HCT116 (cell line): ENCODE measurements around the gene IFNGR2. TPM values are rescaled to one million over a fixed set of nuclear protein-coding genes. Genes with fewer than 3 reads are reported as not detected.

ENCODE experiments used
- ATAC-seq: fragments of 200-7000 bp; cut with Tn5 transposase; 2 replicates; pipeline ENCODE4 v1.9.1; 2020; ENCODE audit warnings: mild to moderate bottlenecking, moderate library complexity
- BruUV-seq: library from RNA; stranded (reverse); fragments of 400-500 nt; replicated peaks from 2 replicates; lab custom pipeline; 2021; lab: Mats Ljungman, UMichigan
- CTCF ChIA-PET: fragments of 300-600 bp; sonication (Branson Sonifier 250); formaldehyde crosslinking; loops from one replicate; lab custom pipeline; 2021; ENCODE audit warnings: antibody characterized with exemption; lab: Charles Lee
- POLR2A ChIA-PET: fragments of 300-600, 350-600 bp; sonication (Branson Sonifier 250); formaldehyde crosslinking; loops from one replicate; lab custom pipeline; 2021; ENCODE audit warnings: antibody characterized with exemption; lab: Charles Lee
- RAD21 ChIA-PET, 2 experiments: fragments of 300-600 bp; sonication (Branson Sonifier 250); formaldehyde crosslinking; loops; one replicate each; lab custom pipeline; 2023; ENCODE audit warnings: low total read pairs in 2 of 2; ENCODE audit not compliant: uncharacterized antibody in 2 of 2, unreplicated experiment in 2 of 2, low non-redundant PET in 1 of 2; lab: Charles Lee
- DNase-seq: peaks from one replicate; pipeline ENCODE4 v3.0.0-alpha.2; 2010; ENCODE audit warnings: low read depth, low spot score
- H2AFZ ChIP-seq: fragments of 200-600 bp; shearing (Covaris generic), sonication (generic); 2 replicates; pipeline ENCODE4 v1.6.1; 2017; ENCODE audit warnings: low read depth, mixed run types, mixed read lengths, antibody characterized with exemption, low read length; ENCODE audit not compliant: poor library complexity, severe bottlenecking
- H3K27ac ChIP-seq: 2 replicates; pipeline ENCODE4 v1.5.1; 2012; ENCODE audit warnings: low read depth, low read length
- H3K27me3 ChIP-seq: fragments of 200-600 bp; sonication (generic); 2 replicates; pipeline ENCODE4 v1.6.1; 2016; ENCODE audit warnings: mixed run types, low read length, mixed read lengths; ENCODE audit not compliant: insufficient read depth
- H3K36me3 ChIP-seq, 2 experiments: fragments of 200-500 bp in 1 of 2; fragments of 200-600 bp in 1 of 2; sonication (Bioruptor generic) in 1 of 2; sonication (generic) in 1 of 2; 2 replicates each; pipeline versions ENCODE4 v1.5.1 to v1.6.1; 2014 to 2016; ENCODE audit warnings: low read length in 2 of 2, inconsistent platforms in 1 of 2, mixed read lengths in 1 of 2, mixed run types in 1 of 2; ENCODE audit not compliant: insufficient read depth in 2 of 2, control insufficient read depth in 1 of 2
- H3K4me1 ChIP-seq, 2 experiments: fragments of 200-600 bp in 1 of 2; sonication (generic) in 1 of 2; 2 replicates each; pipeline versions ENCODE4 v1.5.1 to v1.6.1; 2012 to 2017; ENCODE audit warnings: low read length in 2 of 2, inconsistent platforms in 1 of 2, mild to moderate bottlenecking in 1 of 2, mixed read lengths in 1 of 2, mixed run types in 1 of 2, moderate library complexity in 1 of 2; ENCODE audit not compliant: insufficient read depth in 2 of 2, control insufficient read depth in 1 of 2
- H3K4me2 ChIP-seq: fragments of 200-600 bp; sonication (generic); 2 replicates; pipeline ENCODE4 v1.6.1; 2017; ENCODE audit warnings: mixed run types, low read length, mixed read lengths
- H3K4me3 ChIP-seq, 2 experiments: fragments of 200-600 bp in 1 of 2; sonication (generic) in 1 of 2; replicated peaks in 1 of 2; 2 replicates each; pipeline ENCODE4 v1.5.1; 2011 to 2016; ENCODE audit warnings: low read length in 2 of 2, control low read depth in 1 of 2, low read depth in 1 of 2, mild to moderate bottlenecking in 1 of 2, mixed read lengths in 1 of 2, mixed run types in 1 of 2
- H3K79me2 ChIP-seq: fragments of 200-600 bp; sonication (generic); 2 replicates; pipeline ENCODE4 v1.6.1; 2017; ENCODE audit warnings: mild to moderate bottlenecking, mixed run types, low read length, moderate library complexity, mixed read lengths; ENCODE audit not compliant: insufficient read depth
- H3K9ac ChIP-seq: fragments of 200-600 bp; sonication (generic); 2 replicates; pipeline ENCODE4 v1.6.1; 2016; ENCODE audit warnings: low read length, mixed read lengths
- H3K9me2 ChIP-seq: fragments of 200-600 bp; sonication (generic), shearing (Covaris generic); 2 replicates; pipeline ENCODE4 v1.6.1; 2017; ENCODE audit warnings: mixed run types, mild to moderate bottlenecking, moderate library complexity; ENCODE audit not compliant: insufficient read depth
- H3K9me3 ChIP-seq, 2 experiments: fragments of 200-500 bp in 1 of 2; fragments of 200-600 bp in 1 of 2; sonication (Bioruptor generic) in 1 of 2; sonication (generic) in 1 of 2; 2 replicates each; pipeline ENCODE4 v1.6.1; 2014 to 2017; ENCODE audit warnings: low read length in 2 of 2, mixed read lengths in 2 of 2, inconsistent platforms in 1 of 2, low read depth in 1 of 2, mild to moderate bottlenecking in 1 of 2, mixed run types in 1 of 2, moderate library complexity in 1 of 2; ENCODE audit not compliant: control insufficient read depth in 1 of 2, insufficient read depth in 1 of 2
- H4K20me1 ChIP-seq: fragments of 200-600 bp; sonication (generic), shearing (Covaris generic); 2 replicates; pipeline ENCODE4 v1.6.1; 2017; ENCODE audit warnings: mixed run types, mild to moderate bottlenecking, moderate library complexity; ENCODE audit not compliant: insufficient read depth
- ATF3 ChIP-seq: IDR thresholded peaks from 2 replicates; pipeline ENCODE4 v1.6.1; 2012
- CBX3 ChIP-seq: IDR thresholded peaks from 2 replicates; pipeline ENCODE4 v1.6.1; 2012; ENCODE audit warnings: low read depth
- EZH2phosphoT487 ChIP-seq: fragments of 200-600 bp; IDR thresholded peaks from 2 replicates; pipeline ENCODE4 v1.6.1; 2018; ENCODE audit warnings: antibody characterized with exemption, borderline replicate concordance
- FOSL1 ChIP-seq: IDR thresholded peaks from 2 replicates; pipeline ENCODE4 v1.6.1; 2012; ENCODE audit warnings: low read depth
- JUND ChIP-seq: IDR thresholded peaks from 2 replicates; pipeline ENCODE4 v1.6.1; 2012
- MAX ChIP-seq: IDR thresholded peaks from 2 replicates; pipeline ENCODE4 v1.6.1; 2012
- POLR2AphosphoS5 ChIP-seq: IDR thresholded peaks from 2 replicates; pipeline ENCODE4 v1.6.1; 2011; ENCODE audit warnings: mild to moderate bottlenecking, low read depth, low read length, moderate library complexity
- SP1 ChIP-seq: IDR thresholded peaks from 2 replicates; pipeline ENCODE4 v1.6.1; 2012; ENCODE audit warnings: low read depth
- TCF7L2 ChIP-seq: IDR thresholded peaks from 2 replicates; pipeline ENCODE4 v1.7.0; 2011; ENCODE audit warnings: borderline replicate concordance, inconsistent platforms; ENCODE audit not compliant: insufficient read depth, insufficient read length; ENCODE audit errors: extremely low read depth
- ZBTB33 ChIP-seq: IDR thresholded peaks from 2 replicates; pipeline ENCODE4 v1.6.1; 2011; ENCODE audit warnings: mild to moderate bottlenecking, low read length, moderate library complexity; ENCODE audit not compliant: insufficient replicate concordance; ENCODE audit errors: extremely low read depth
- intact Hi-C: fragments of 100-400 bp; cut with micrococcal nuclease; formaldehyde crosslinking; loops from 2 replicates; pipeline ENCODE4 v1.10.0; 2022
- total RNA-seq: library from RNA; stranded (reverse); gene quantifications from one replicate; pipeline ENCODE4 v1.2.1, GENCODE V29; 2021; ENCODE audit not compliant: unreplicated experiment

Gene IFNGR2
- total RNA-seq, 1 experiment from 2014 or later = 44.6 TPM

- H3K9ac ChIP-seq = no peak overlapping the region
- H4K20me1 ChIP-seq = no peaks in the 10 kb centered on the region
- peaks cover 10 to 12% of the 10 kb centered on the region in 2 experiments for H3K4me1 ChIP-seq
- RAD21 ChIA-PET = no interaction called here
- H3K27ac ChIP-seq = no peak overlapping the region
- POLR2A ChIA-PET = no interaction called here
- H3K36me3 ChIP-seq = peaks cover 0 to 19% of the 10 kb centered on the region in 2 experiments; a peak in 1 of 4 replicates
- H3K79me2 ChIP-seq = no peaks in the 10 kb centered on the region
- DNase-seq = no peak
- no peak overlapping the region for H2AFZ ChIP-seq
- H3K4me3 ChIP-seq = no peak overlapping the region
- H3K9me3 ChIP-seq = no peaks in the 10 kb centered on the region
- intact Hi-C loops = no loop called here
- TF ChIP-seq MAX (no peak), EZH2phosphoT487 (no peak), ZBTB33 (no peak), CBX3 (no peak), JUND (no peak), SP1 (no peak), ATF3 (no peak)
- no peaks in the 10 kb centered on the region for H3K9me2 ChIP-seq
- H3K4me2 ChIP-seq = no peak overlapping the region
- BruUV-seq = no TSS peak
- CTCF ChIA-PET = no interaction called here
- no peak for ATAC-seq
- H3K27me3 ChIP-seq = no peaks in the 10 kb centered on the region
Observed at GRCh38 chr21:33427051-33427450, 23.8 kb downstream of the IFNGR2 start.

DNA sequence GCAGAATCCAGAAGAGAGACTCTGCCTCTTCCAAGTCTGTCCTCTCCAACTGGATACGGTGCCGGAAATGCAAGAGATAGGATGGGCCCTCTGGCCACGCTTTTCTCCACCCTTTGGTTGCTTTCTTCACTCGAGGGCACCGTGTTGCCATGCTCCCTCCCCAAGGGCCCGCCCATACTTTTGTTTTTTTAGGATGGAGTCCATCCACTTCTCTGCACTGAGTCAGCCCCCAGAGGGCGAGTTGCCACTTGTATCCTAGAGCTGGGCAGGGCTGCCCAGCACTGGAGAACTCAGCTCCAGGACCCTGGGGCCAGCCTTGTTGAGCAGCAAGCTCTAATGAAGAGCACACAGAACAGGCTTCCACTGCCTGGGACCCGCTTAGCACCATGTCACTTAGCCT, 25.5 kb downstream of the IFNGR2 start:
- DNase-seq = no peak
- BruUV-seq = no TSS peak
- RAD21 ChIA-PET = no interaction called here

More for the DNA sequence above, 25.5 kb downstream of the IFNGR2 start:
- Histone ChIP-seq H3K4me2 (peak overlapping the region; percentile 53), H3K36me3 (peaks cover 7 to 22% of the 10 kb centered on the region in 2 experiments; a peak in 3 of 4 replicates), H3K4me1 (peaks cover 10 to 12% of the 10 kb centered on the region in 2 experiments), H3K27ac (no peak overlapping the region; the same call in 1 of the 2 replicates), H3K4me3 (no peak overlapping the region), H3K9me2 (no peaks in the 10 kb centered on the region), H3K9ac (no peak overlapping the region), H3K79me2 (no peaks in the 10 kb centered on the region), H3K27me3 (no peaks in the 10 kb centered on the region)
- intact Hi-C loops = no loop called here
- ChIA-PET CTCF (interaction anchor here (1.3 to 1.9 kb wide), 2 partner anchors 177 to 229 kb away, joined by 3 to 7 read pairs; no protein-coding TSS in a partner anchor), POLR2A (no interaction called here)
- no peak for TF ChIP-seq EZH2phosphoT487
- TF ChIP-seq POLR2AphosphoS5 = no peak
- 0 out of 2 replicates have a peak, but pooled peaks have one; percentile 35 for TF ChIP-seq MAX
- TF ChIP-seq FOSL1 = peak; percentile 30; the same call in 1 of the 2 replicates
- TF ChIP-seq TCF7L2 = no peak
- TF ChIP-seq, all 23 proteins: peak for 2
- Histone ChIP-seq H2AFZ (no peak overlapping the region), H4K20me1 (no peaks in the 10 kb centered on the region), H3K9me3 (no peaks in the 10 kb centered on the region)
- ATAC-seq = peak; percentile 86
